GM21381 (cell line): ENCODE data around the gene PBX3.

Experiments used
- ATAC-seq: cut with Tn5 transposase; IDR thresholded peaks from one replicate; pipeline ENCODE4 v1.9.1; 2021; ENCODE audit warnings: mild to moderate bottlenecking, moderate library complexity; ENCODE audit not compliant: unreplicated experiment

Gene PBX3

DNA sequence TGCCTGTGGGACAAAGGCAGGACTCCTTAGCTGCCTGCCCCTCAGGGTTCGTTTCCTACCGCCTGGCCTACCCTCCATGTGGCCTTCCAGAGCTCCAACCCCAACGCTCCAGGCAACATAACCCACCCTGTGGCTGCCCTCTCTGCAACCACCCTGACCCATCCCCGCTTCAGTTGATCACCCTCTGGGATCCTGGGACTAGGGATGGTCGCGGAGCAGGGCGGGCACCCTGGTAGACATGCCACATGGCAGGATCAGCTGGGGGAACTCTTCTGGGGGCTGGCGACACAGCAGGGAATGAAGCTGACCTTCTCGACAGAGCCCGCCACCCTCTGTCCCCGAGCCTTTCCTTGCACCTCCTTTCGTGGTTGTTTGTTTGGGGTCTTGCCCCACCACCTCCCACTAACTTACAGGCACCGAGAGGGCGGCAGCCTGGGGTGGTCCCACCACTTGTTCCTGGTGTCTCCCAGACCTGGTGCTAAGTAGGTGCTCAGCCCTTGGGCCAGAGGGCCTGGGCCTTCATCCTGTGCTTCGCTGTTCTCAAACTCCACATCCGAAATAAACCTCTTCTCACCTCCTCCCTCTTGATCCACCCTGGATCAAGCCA, 243.1 kb downstream of the PBX3 start:
- ATAC-seq = no peak

DNA sequence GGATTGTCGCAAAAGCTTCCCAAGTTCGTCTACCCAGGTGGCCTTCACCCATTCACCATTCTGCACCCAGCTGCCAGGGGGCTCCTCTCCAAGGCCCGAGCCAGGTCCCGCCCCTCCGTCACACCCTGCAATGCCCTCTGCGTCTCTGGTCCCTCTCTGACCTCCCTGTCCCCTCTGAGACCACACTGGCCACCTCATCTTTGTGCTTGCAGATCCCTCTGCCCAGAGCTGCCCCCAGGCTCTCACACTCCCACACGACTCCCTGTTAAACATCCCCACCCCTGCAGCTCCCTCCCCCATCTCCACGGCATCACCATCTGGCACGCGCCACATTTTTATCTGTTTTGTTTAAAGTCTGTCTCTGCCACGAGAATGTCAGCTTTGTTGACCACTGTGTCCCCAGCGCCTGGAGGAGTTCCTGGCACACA, 243.6 kb downstream of the PBX3 start:
- no peak for ATAC-seq

DNA sequence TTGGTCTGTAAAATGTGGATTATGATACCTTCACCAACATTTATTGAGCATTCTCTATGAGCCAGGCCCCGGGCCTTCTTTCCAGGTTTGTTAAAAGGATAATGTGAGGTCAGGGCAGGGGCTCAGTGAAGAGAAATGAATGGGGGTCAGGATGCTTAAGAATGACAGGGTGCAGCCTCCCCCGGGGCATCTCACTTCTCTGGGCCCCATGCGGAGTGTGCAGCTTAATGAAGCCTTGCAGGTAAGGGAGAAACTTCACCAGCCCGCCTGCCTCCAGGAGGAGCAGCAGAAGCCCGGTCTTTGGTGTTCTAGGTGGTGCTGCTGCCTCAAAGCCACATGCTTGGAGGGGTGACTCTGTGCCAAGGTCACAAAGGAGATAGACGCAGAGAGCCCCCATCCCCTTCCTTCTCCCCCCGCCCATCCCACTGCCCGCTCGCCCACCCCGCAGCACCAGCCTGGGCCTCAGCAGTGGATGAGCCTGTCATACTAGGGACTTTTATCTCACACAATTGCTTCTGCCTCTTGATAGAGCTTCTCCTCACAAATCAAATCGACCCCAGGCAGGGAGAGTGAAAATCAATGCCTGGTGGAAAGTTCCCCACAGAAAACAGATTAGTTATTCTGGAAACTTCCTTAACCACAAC, 244.8 kb downstream of the PBX3 start:
- no peak for ATAC-seq

DNA sequence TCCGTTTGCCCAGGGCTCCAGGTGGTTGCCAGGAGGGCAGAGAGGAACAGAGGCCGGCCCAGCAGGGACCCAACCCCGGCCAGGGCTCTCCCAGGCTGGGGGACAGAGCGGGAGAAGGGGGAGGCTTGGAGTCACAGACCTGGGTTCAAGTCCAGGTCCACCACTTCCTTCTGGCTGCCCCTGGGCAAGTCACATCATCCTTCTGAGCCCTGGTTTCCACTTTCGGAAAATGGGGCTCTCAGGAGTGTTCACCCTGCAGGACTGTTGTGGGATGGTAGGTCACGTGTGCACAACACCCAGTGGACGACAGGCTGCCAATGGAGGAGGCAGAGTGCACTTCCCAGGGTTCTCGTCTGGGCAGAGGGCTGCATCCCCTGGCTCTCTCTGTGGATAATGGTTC, 245.4 kb downstream of the PBX3 start:
- no peak for ATAC-seq

DNA sequence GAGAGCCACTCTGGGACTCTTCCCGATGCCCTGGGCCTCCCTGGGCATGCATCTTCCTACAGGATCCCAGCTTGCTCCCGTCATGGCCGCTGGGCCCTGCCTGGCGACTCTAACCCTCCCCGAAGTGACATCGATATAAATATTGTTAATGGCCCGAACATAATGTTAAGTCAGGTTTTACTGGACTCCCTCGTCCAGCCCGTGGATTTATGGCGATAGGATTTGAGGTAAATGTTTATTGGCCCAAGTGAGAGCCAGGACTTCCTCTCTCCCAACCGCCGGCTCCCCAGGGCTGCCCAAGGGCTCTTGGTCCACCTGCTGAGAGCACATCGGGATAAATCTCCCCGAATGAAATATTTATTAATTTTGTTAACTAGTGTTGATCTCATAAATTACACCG, 246.3 kb downstream of the PBX3 start:
- no peak for ATAC-seq

DNA sequence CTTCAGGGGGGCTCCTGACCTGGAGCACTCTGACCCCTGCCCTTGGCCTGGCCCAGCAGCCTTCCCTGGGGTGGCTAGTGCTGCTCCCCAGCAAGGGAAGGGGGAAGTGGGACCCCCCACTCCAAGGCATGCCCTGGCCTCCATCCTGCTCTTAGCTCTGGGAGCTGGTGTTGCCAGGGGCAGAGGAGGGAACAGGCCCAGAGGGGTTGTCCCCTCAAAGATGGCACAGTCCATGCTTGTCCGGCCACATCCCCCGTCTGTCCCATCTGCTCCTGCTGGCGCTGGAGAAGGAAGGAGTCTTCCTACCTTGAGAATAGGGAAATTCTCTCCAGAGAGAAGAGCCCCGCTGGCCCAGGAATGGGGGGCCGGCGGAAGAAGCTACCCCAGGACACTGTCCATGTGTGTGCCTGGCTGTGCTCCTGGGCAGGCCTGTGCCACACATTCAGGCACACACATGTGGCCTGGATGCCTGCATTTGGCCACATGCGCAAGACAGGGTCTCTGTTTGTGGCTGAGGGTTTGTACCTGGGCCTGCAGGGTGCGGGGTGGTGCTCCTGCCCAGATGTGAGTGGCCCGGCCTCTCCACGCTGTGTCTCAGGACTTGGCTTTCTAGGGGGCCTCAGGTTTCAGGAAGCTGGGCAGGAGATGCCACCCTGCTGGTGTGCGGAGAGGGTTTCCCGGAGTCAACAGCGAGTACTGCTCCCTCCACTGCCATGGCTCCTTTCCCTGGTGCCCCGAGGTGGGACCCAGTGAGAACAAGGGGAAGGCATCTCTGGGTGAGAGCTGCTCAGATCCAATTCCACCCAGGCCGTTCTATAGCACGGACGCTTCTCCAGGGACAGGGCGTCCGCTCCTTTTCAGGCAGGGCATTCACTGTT, 247.1 kb downstream of the PBX3 start:
- ATAC-seq = no peak

DNA sequence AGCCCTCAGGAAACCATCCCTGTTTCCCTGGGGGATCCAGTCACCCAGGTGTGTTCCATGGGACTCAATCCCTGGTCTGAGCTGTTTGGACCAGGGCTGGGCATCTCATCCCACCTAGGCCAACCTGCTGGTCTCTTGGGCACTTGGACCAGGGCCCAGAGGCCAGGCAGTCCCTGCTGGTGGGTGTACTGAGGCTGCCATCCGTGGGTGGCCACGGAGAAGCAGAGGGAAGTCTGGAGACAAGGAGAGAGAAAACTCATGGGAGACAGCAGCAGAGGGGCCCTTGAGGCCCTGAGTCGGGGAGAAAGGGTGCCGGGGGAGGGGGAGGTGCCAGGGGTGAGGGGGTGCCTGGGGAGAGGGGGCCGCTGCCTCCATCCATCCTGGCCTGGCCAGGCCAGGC, 247.8 kb downstream of the PBX3 start:
- no peak for ATAC-seq

DNA sequence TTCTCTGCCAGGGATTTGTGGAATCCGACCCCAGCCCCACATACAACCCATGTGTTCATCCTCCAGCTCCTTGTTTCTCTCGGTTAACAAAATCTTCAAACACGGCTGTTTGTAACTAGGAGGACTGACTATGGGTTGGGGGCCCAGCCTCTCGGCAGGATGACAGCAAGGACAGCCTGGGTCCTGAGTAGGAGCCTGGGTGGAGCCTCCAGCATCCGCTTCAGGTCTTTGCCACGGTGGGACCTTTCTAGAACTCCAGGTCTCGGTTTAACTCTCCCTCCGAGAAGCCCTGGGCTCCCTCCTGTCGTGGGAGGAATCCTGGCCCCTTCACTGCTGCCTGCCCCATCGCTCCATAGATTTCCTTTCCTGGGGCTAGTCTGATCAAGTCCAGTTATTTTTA, 248.5 kb downstream of the PBX3 start:
- ATAC-seq = no peak

DNA sequence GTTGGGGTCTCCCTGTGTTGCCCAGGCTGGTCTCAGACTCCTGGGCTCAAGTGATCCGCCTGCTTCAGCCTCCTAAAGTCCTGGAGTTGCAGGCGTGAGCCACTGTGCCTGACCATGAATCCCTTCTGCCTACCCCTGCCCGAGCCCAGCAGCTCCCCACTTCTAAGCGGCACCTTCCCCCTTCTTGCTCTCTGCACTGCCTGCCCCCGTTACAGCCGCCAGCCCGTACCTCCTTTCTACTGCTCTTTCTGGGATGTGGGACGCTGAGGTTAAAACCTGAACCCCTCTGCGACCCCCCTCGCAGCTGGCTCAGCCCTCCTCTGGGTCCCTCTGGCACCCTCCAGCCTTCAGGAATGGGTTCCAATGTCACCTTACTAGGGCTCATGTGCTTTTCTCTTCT, 249.6 kb downstream of the PBX3 start:
- no peak for ATAC-seq

DNA sequence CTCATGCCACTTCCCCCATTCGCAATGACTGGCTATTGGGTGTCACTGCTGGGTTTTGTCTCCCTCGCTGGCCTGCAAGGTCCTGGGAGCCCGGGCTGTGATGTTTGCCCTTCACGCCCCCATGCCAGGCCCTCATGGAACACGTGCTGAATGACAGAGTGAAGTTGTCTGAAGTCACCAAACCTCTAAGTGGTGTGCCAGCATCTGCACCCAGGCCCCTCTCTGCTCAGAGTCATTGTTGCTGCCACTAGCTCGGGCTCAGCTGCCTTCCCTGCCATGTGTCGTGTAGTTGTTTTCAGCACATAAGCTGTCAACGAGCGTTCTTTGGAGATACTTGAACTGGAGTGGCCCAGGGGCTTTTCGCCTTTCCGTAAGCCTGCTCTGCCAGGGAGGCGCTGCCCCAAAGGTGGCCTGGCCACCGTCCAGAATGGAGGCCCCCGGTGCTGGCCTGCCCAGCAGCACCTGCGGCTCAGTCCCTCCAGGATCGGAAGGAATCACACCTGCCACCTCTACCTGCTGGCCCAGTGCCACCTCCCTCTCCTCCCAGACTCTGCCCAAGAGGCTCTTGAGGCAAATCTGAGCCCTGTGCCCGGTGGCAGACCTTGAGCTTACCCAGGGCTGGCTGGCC, 250.1 kb downstream of the PBX3 start:
- no peak for ATAC-seq

DNA sequence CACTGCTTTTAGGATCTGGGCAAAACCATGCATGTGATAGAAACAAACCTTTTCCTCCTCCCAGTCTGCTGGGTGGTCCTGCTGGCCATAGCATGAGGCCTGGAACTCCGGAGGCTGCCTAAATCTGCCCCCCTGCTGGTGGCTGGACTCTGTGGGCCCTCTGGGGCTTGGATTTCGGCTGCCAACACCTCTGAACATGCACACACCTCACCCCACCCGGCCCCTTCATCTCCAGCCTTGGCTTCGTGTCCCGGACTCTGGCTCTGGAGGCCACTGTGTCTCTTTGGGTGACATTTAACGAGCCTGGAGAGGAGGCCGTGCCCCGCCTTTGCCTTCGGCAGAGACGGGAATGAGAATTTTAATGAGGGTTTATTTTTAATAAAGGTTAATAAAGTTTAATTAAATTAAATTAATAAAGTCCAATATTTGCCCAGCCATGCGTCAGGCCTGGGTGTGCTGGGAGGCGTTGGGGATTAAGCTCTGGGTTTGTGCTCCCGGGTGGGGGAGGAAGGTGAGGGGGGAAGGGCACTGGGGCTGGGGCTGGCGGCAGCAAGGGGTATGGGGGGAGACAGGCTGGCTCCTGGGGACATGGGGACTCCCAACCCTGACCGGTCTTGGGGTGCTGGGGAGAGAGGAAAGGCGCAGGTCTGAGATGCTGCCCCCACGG, 251.8 kb downstream of the PBX3 start:
- ATAC-seq = no peak

DNA sequence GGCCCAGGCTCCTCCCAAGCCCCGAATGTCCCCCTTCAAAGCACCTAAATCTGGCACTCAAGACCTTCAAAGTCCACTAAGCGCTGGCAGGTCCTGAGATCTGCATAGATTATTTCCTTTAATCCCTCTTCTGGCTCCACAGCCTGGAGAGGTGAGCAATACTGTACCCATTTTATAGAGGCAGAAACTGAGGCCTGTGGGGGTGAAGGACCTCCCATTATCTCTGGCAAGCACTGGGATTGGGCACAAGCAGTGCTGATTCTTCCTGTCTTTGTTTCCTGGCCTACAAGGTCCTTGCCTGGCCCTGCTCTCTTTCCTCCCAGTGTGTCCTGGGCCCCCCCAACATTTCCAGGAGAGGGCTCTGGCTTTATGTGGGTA, 252.3 kb downstream of the PBX3 start:
- no peak for ATAC-seq

DNA sequence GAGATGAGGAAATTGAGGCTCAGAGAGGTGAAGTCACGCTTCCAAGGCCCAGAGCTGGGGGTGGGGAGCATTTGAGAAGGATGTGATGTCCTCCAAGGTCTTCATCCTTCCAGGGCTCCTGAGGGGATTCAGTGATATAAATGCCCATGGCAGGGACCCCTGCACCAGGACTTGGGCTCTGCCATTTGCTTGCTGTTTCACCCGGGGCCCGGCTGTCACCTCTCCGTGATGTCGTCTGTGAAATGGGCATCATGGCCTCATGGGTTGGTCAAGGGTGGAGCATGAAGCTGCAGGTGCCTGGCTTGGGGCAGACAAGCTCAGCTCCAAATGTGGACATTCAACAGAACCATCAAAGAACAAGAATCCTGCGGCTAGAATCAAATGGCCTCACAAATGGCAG, 253.1 kb downstream of the PBX3 start:
- no peak for ATAC-seq

DNA sequence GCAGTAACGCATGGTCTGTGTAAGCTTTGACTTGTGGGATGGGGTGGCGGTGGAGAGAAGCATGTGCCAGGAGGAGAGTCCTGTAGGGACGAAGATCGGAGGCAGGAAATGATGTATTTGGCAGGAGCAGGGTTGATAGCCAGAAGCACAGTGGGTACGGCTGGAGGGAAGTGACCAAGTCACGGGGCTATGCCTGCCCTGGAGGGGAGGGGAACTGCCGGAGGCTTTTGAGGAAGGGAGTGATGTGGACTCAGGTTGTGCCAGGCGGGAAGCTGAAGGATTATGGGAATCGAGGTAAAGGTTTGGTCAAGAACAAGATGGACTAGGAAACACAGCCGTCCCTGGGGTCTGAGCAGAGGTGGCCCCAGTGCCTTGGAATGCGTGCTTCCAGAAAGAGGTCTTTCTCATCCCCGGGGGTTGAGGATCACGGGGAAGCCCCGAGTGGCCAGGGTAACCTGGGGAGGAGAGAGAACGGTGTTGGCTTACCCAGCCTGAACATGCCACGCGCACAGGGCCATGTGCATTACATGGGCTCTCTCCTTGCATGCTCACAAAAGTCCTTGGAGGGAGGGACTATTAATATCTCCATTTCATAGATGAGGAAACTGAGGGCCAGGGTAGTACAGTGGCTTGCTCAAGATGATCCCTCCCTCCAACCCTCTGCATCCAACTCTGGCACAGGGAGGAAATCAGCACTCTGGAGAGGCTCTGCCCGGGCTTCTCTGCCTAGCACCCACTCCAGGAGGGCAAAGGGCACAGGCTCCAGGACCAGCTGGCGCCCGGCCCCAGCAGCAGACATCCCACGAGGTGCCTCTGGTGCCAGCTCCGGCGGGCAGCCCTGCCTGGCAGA, 253.8 kb downstream of the PBX3 start:
- no peak for ATAC-seq

DNA sequence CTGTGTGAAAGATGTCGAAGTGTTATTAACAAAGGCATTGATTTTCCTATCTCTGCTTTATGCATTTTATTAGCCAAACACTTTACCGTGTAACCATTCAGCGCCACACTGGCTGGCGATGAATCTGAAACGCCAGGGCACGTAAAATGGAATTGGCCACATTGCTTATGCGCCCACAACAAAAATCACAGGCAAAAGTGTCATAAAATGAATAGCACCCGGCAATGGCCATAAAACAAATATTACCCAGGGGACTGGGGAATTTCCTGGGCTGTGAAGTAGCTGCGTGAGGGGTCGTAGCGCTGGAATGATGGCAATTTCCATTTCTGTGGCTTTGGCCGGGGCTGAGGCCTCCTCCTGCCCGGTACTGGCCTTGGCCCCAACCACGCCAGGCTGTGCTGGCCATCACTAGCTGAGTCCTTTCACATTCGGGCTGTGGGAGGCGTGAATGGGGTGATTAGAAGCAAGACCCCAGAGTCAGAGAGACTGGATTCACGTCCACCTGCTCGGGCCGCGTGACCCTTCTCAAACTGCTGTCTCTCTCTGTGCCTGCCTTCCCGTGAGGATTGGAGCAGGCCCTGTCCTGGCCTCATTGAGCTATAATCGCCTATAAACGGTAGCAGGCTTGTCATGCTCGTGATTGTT, 254.5 kb downstream of the PBX3 start:
- ATAC-seq = no peak

DNA sequence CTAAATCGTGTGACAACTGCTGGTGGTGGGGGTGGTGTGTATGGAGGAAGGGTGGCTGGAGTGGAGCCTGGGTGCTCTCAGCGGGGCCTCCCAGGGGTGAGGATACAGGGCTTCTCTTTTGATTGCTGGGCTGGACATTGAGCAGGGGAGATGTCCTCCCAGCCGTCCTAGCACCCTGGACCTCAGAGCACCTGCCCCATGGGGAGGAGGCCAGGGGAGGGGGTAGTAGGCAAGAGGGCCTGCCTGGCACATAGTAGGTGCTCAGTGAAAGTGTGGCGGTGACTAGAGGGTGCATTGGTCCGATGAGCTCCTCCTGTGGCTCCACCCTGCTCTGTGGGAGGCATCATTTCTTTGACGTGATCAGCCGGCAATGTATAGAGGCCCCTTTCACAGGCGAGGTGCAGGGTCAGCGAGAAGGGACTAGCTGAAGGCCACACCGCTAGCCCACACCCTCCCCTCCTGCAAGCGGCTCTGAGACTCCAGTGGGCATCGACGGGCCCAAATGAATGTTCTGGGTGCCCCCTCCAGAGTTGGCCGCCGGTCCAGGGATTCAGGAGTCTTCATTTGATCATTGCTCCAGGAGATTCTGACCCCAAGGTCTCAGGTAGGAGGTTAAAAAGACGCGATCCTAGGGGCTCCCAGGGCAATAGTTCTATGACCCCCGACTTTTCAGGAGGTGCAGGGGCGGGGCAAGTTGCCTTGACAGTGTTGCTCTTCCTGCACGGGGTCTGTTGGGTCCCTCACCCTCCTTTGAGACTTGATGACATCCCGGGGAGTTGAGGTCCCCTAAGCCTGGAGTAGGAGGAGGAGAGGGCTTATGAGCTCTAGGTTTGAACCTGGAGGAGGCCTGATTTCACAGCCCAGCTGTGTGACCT, 255.5 kb downstream of the PBX3 start:
- ATAC-seq = no peak

DNA sequence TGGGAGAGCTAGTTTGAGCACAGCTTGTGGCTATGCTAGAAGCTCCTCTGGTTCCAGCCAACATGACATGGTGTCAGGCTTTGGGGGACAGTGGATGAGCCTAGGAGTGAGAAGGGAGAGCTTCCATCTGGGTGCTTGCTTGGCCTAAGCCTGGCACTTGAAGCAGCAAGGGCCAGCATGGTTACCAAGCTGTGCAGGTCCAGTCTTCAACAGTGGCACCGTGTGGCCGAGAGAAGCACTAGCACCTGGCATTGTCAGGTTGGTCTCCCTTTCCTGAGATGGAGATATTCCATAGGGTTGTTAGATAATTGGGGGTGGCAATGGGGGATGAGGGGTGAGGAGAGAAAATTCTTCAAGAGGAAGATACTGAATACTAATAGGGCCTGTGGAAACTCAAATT, 261.9 kb downstream of the PBX3 start:
- ATAC-seq = no peak

DNA sequence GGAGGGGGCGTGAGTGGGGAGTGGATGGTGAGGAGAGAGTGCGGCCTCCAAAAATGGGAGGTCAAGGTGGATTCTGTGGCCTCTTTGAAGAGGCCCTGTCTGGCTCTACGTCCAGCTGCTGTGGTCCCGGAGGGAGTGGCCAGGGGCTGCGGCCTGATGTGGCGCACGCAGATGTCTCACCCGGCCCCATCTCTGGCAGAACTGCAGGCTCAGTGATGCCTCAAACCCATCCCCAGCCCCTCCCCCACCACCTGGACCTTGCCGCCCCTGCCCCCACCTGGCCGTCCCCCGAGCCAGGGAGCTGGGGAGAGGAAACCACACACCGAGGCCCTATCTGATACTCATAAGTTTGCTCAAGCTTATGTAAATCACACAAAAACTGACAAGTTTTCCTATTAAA, 267.6 kb downstream of the PBX3 start:
- ATAC-seq = no peak

DNA sequence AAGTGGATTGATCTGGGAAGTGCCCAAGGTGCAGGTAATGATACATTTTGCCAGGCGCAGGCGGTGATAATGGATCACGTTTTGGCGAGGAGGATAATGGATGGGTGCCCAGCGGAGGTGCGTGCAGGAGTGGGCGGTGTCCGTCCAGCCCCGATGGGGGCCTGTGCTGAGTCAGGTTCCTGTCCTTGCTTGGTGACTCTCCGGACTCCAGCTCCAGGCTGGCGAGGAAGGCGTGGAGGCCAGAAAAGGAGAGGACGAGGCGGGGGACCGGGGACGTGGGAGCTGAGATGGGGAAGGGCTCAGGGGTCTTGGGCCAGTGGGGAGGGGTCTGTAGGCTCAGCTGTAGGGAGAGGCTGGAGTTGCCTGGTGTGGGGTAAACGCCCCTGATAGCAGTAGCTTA, 268.3 kb downstream of the PBX3 start:
- ATAC-seq = no peak
